AG09309 (cell line): ENCODE data around the gene ARHGEF12.
A peak's percentile ranks its signal among the peaks of the same experiment; 100 is the strongest.

Source experiments
- DNase-seq: peaks from one replicate; pipeline ENCODE4 v3.0.0-alpha.2; 2010; ENCODE audit warnings: low read depth
- H3K4me3 ChIP-seq: 2 replicates; pipeline ENCODE4 v1.5.1; 2011; ENCODE audit warnings: mild to moderate bottlenecking, low read depth, low read length, moderate library complexity; ENCODE audit not compliant: control insufficient read depth
- TF ChIP-seq, protein P1 (sequence below): IDR thresholded peaks from 2 replicates; pipeline ENCODE4 v1.5.1; 2011; ENCODE audit warnings: mild to moderate bottlenecking, low read depth, low read length, inconsistent platforms; ENCODE audit not compliant: insufficient read depth, control insufficient read depth; ENCODE audit errors: missing control alignments

Gene ARHGEF12

DNA sequence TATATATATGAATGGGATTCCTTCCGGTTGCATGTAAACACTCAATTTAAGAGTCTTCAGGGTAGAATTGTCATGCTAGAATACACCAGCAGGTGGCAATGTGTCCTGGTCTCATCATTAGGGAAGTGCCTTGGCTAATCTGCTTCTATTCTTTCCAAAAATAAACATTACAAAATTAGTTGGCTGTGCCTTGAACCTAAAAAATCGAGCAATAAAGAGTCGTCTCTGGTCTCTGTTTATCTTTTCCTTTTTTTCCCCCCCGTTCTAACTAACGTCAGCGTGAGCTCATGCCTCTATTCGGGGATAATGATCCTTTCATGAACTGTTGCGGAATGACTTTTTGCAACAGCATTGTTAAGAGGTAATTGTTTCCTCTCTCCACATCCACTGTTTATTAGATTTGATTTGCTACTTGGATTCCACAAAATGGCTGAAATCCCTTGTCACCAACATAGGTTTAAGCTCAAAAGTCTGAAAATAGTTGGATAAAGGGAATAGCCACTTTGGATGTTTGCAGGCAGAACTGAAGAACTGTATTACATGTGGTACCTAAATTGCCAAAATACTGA is 1.2 kb upstream of the ARHGEF12 start:
- peak; percentile 77 for DNase-seq
- peak overlapping the region; percentile 60 for H3K4me3 ChIP-seq
- TF ChIP-seq, protein P1, sequence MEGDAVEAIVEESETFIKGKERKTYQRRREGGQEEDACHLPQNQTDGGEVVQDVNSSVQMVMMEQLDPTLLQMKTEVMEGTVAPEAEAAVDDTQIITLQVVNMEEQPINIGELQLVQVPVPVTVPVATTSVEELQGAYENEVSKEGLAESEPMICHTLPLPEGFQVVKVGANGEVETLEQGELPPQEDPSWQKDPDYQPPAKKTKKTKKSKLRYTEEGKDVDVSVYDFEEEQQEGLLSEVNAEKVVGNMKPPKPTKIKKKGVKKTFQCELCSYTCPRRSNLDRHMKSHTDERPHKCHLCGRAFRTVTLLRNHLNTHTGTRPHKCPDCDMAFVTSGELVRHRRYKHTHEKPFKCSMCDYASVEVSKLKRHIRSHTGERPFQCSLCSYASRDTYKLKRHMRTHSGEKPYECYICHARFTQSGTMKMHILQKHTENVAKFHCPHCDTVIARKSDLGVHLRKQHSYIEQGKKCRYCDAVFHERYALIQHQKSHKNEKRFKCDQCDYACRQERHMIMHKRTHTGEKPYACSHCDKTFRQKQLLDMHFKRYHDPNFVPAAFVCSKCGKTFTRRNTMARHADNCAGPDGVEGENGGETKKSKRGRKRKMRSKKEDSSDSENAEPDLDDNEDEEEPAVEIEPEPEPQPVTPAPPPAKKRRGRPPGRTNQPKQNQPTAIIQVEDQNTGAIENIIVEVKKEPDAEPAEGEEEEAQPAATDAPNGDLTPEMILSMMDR: peak; percentile 64

DNA sequence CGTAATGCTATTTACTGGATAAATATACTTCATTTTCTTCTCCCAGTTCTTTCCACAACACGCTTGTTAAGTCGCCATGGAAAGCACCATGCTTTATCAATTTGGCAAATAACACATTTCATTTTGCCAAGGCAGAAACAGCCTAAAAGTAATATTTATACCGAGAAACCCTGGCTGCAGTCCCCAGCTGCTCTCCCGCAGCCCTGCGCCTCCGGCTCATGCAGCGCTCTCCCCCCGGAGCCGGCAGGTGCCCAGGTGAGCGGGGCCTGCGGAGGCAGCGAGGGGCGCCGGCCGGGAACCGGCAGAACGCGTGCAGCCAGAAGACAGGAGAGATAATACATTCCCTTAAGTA is 681 bp upstream of the ARHGEF12 start:
- DNase-seq: no peak
- H3K4me3 ChIP-seq: peak overlapping the region; percentile 60
- TF ChIP-seq, protein P1: no peak

DNA sequence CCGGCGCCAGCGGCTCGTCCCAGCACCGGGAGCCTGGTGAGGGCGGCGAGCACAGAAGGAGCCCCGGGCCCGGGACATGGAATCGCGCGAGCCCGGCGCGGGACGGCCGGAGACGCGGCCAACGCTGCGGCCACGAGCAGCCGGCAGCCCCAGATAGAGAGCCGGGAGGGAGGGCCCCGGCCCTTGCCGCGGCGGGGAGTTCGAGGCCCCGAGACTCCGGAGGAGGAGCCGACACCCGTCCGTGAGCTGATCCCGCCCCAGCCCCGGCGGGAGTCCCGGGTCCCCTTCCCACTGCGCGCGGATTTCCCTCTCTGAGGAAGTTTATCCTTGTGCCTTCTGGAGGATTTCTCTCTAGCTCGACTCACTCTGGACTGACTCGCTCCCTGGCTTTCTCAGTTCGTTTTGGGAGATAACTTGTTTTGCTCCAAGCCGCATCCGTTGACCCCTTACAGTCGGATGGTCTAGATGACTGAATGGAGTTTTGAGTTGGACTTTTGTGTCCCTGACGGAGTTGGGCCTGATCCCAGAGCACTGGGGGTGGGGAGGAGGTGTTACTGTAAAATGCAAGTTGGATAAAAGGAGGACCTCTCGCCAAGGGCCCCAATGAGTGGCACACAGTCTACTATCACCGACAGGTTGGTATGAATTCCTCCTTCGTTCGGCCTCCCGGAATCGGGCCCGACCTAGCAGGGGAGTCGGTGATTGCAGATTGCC is 585 bp downstream of the ARHGEF12 start:
- peak overlapping the region; percentile 93 for H3K4me3 ChIP-seq
- TF ChIP-seq, protein P1: no peak
- no peak for DNase-seq

DNA sequence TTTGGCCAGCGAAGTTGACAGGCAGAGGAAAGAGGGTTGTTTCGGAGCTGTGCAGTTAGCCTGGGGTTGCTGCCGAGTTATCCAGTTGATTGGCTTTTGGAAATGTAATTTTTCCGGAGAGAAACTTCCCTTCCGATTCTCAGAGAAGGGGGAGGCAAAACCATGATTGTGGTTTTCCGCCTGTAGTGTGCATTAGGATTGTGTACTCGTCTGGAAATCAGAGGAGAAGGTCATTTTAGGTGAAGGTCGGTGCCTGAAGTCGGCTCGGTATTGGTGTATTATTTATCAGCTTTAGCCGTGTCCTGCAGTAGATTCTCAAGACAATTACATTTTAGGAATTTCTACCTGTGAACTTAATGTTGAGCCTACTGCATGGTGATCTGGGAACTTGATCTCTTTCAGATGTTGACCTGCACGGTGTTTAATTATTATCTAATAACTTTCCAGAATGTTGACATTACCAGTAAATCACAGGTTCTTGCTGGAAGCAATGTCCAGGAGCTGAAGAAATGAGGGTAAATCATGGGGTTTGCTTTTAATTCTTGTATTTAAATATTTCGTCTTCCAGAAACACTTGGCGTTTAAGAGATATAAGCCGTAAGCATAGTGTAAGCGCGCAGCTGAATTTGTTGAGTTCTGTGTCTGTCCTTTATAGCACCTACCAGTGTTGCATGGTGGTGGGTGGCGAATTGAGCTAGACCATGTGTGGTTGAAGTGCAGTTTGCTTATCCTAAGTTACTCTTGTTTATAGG is 1.3 kb downstream of the ARHGEF12 start:
- no peak for DNase-seq
- H3K4me3 ChIP-seq: peak overlapping the region; percentile 93
- TF ChIP-seq, protein P1: no peak

DNA sequence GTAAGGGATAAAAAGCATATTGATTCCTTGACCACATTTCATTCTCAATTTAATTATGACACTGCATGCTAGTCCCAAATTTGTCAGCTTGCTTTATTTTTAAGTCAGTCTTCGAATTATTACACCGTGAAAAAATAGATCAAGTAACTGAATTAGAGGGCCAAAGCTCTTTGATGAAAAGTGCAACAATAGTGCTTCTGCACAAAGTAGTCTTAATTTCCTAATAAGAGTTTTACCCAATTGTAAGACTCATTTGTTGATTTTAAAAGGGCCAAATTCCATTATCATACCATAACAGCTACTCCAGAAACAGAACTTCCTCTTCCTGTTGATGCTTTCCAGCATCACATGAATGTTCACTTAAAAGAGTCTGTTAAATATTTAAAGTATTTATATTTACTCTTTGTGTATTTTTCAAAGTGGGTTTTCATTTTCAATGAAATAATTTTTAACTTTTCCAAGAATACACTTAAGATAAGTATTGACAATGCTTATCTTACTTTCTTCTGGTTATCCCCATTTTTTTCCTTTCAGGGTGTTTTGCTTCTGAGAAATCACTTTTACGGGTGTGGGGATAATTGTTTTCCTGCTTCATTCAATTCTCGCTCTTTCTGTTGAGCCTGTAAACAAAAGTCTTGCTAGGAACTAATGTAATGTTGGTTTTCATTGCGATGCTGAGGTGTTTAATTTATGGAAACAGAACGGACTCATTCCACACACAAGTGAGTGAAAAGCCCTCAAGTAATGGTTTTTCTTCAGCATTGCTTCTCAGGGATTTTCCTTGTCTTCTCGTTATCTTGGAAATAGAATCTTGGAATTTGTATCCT is 2.1 kb downstream of the ARHGEF12 start:
- TF ChIP-seq, protein P1: no peak
- no peak for DNase-seq
- H3K4me3 ChIP-seq: peak overlapping the region; percentile 93

DNA sequence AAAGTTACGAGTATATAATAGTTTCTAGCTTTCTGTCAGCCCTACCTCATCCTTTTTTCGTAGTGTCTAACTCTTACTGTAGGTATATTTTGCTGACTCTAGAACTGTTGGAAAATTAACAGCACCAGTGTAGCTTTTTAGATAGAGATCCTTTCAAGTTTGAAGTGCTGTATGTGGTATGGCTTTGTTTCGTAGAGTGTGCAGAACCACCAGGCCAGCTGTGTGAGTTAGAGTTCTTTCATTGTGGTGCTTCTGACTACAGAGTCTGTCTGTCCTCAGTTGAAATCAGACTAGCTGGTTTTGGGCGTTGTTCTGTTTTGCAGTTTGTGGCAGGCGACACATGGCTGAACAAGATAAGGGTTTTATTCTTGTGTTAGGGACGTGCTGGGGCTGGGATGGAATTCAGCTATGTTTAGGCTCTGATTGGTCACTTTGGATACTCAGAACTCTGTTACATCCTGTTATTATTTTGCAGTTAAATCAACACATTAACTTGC is 3.2 kb downstream of the ARHGEF12 start:
- DNase-seq: no peak
- TF ChIP-seq, protein P1: no peak
- peak overlapping the region; percentile 27 for H3K4me3 ChIP-seq
